Upper lobe of right lung (tissue), 1 donor: ENCODE data around the gene ZNF841. TPM values are rescaled to one million over a fixed set of nuclear protein-coding genes. Genes with fewer than 3 reads are reported as not detected.
"Not testable (repeated sequence)": the region's sequence is repeated elsewhere in the genome, so short reads cannot be mapped to it uniquely, and the experiment has no call there.

Experiments used
- ATAC-seq: fragments of 200-7000 bp; cut with Tn5 transposase; one replicate; pipeline ENCODE4 v1.9.1; 2020; ENCODE audit warnings: mild to moderate bottlenecking, moderate library complexity
- DNase-seq: peaks from one replicate; pipeline ENCODE4 v3.0.0-alpha.2; 2020
- H3K27ac ChIP-seq: fragments of 200-600 bp; one replicate; pipeline ENCODE4 v1.8.0; 2022
- H3K27me3 ChIP-seq: fragments of 200-600 bp; one replicate; pipeline ENCODE4 v1.8.0; 2022; ENCODE audit warnings: mild to moderate bottlenecking
- H3K36me3 ChIP-seq: fragments of 200-600 bp; one replicate; pipeline ENCODE4 v1.8.0; 2022
- H3K4me1 ChIP-seq: fragments of 200-600 bp; one replicate; pipeline ENCODE4 v1.8.0; 2022
- H3K4me3 ChIP-seq: fragments of 200-600 bp; one replicate; pipeline ENCODE4 v1.8.0; 2022; ENCODE audit warnings: mild to moderate bottlenecking
- H3K9me3 ChIP-seq: fragments of 200-600 bp; one replicate; pipeline ENCODE4 v1.8.0; 2022
- intact Hi-C: fragments of 100-400 bp; cut with DNase I; formaldehyde crosslinking; loops from one replicate; pipeline ENCODE4 v1.11.0; 2022
- total RNA-seq: library from RNA; stranded (reverse); fragmentation: NEBNext Ultra II Directional; extraction: Animal tissue kit (Norgen Biotek cat#: 25700); gene quantifications from one replicate; pipeline ENCODE4 v1.2.1, GENCODE V29; 2021
- TF ChIP-seq, protein P1 (sequence below): fragments of 200-600 bp; IDR thresholded peaks from one replicate; pipeline ENCODE4 v1.8.0; 2022; ENCODE audit warnings: antibody characterized with exemption
- donor health status: DM: no; HTN: yes; CAD: no; lungs with severe emphysema.

The ZNF841 gene
- total RNA-seq, 1 donor from 2014 or later: 27.0 TPM

GRCh38 chr19:52110780-52111179 lies 15.2 kb upstream of the ZNF841 start:
- no peak for DNase-seq
- H3K4me1 ChIP-seq: no peaks in the 10 kb centered on the region
- H3K27ac ChIP-seq: no peak overlapping the region
- peaks cover 4% of the 10 kb centered on the region for H3K36me3 ChIP-seq
- H3K27me3 ChIP-seq: no peaks in the 10 kb centered on the region
- no peak overlapping the region for H3K4me3 ChIP-seq
- intact Hi-C loops: no loop called here
- TF ChIP-seq, protein P1, sequence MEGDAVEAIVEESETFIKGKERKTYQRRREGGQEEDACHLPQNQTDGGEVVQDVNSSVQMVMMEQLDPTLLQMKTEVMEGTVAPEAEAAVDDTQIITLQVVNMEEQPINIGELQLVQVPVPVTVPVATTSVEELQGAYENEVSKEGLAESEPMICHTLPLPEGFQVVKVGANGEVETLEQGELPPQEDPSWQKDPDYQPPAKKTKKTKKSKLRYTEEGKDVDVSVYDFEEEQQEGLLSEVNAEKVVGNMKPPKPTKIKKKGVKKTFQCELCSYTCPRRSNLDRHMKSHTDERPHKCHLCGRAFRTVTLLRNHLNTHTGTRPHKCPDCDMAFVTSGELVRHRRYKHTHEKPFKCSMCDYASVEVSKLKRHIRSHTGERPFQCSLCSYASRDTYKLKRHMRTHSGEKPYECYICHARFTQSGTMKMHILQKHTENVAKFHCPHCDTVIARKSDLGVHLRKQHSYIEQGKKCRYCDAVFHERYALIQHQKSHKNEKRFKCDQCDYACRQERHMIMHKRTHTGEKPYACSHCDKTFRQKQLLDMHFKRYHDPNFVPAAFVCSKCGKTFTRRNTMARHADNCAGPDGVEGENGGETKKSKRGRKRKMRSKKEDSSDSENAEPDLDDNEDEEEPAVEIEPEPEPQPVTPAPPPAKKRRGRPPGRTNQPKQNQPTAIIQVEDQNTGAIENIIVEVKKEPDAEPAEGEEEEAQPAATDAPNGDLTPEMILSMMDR: no peak
- H3K9me3 ChIP-seq: peaks cover 76% of the 10 kb centered on the region
- no peak for ATAC-seq

- ATAC-seq: no peak
- intact Hi-C loops: no loop called here
- DNase-seq: no peak
- Histone ChIP-seq H3K36me3 (no peaks in the 10 kb centered on the region), H3K9me3 (peaks cover 7% of the 10 kb centered on the region), H3K4me1 (no peaks in the 10 kb centered on the region), H3K27me3 (no peaks in the 10 kb centered on the region), H3K27ac (no peak overlapping the region), H3K4me3 (no peak overlapping the region)
- TF ChIP-seq, protein P1: no peak
Measured at GRCh38 chr19:52102782-52103181, 7.2 kb upstream of the ZNF841 start.

- no peaks in the 10 kb centered on the region for H3K4me1 ChIP-seq
- no peaks in the 10 kb centered on the region for H3K27me3 ChIP-seq
- intact Hi-C loops: no loop called here
- no peak for DNase-seq
- H3K9me3 ChIP-seq: peaks cover 6% of the 10 kb centered on the region
- no peak for ATAC-seq
- no peaks in the 10 kb centered on the region for H3K36me3 ChIP-seq
- H3K4me3 ChIP-seq: no peak overlapping the region
- H3K27ac ChIP-seq: no peak overlapping the region
- TF ChIP-seq, protein P1: no peak
Measured at GRCh38 chr19:52101866-52102562, 6.4 kb upstream of the ZNF841 start.

DNA sequence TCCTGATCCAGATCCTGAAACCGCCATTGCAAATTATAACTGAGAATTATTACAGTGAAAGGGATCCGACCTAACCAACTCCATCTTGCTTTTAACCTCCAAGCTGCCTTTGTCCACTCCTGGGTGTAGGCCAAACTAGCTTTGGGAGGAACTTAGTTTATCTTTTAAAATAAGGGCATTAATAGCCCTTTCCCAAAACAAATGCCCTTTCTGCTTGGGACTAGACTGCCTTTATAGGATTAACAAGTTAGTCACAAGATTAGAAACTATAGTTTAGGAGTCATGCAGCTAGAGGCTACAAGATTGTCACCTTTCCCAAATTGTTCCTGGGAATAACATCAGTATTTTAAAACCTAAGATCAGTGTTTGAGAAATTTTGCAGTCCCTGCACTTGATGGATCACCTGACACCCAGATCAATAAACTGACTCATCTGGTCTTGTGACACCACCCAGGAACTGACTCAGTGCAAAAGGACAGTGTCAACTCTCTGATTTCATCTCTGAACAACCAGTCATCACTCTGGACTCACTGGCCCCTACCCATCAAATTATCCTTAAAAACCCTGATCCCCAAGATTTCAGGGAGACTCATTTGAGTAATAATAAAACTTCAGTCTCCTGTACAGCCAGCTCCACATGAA lies 4.1 kb upstream of the ZNF841 start:
- no peaks in the 10 kb centered on the region for H3K4me1 ChIP-seq
- intact Hi-C loops: no loop called here
- ATAC-seq (no peak), DNase-seq (no peak)
- no peaks in the 10 kb centered on the region for H3K27me3 ChIP-seq
- no peak overlapping the region for H3K27ac ChIP-seq
- TF ChIP-seq, protein P1: no peak
- peaks cover 7% of the 10 kb centered on the region for H3K9me3 ChIP-seq
- no peak overlapping the region for H3K4me3 ChIP-seq
- no peaks in the 10 kb centered on the region for H3K36me3 ChIP-seq

DNA sequence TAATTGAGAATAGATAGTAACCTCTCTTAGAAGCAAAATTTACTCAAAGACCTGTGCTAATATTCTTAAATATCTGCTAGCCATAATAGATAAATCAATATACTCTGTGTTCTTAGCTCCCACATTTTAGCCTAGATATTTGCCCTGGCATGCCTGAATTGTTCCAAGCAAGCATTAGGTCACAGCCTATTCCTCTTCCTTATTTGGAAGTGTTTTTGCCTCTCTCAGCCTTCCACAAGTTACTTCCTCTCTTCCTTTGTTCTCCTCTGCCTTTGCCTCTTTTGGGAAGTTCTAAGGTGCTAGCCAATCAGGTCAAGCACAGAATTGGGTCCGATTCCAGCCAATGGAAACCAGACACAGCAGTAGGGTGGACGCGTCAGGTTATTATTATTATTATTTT lies 851 bp upstream of the ZNF841 start:
- Histone ChIP-seq H3K36me3 (peaks cover 15% of the 10 kb centered on the region), H3K27ac (peak overlapping the region; percentile 91), H3K4me3 (peak overlapping the region; percentile 86)
- ATAC-seq, DNase-seq, H3K27me3 ChIP-seq, H3K4me1 ChIP-seq, H3K9me3 ChIP-seq, intact Hi-C loops: not testable (repeated sequence)

- DNase-seq (no peak), ATAC-seq (no peak)
- peaks cover 7% of the 10 kb centered on the region for H3K9me3 ChIP-seq
- no peaks in the 10 kb centered on the region for H3K27me3 ChIP-seq
- intact Hi-C loops: no loop called here
- H3K4me3 ChIP-seq: peak overlapping the region; percentile 86
- TF ChIP-seq, protein P1: no peak
- H3K4me1 ChIP-seq: peaks cover 9% of the 10 kb centered on the region
- H3K36me3 ChIP-seq: peaks cover 15% of the 10 kb centered on the region
- peak overlapping the region; percentile 91 for H3K27ac ChIP-seq
Measured at GRCh38 chr19:52094526-52095130, 937 bp downstream of the ZNF841 start.
